MCF 10A (cell line): ENCODE results near the gene THAP4. TPM values are rescaled to one million over a fixed set of nuclear protein-coding genes. Genes with fewer than 3 reads are reported as not detected.
A peak's percentile ranks its signal among the peaks of the same experiment; 100 is the strongest.

Source experiments
- Bru-seq: library from RNA; stranded (reverse); fragments of 400-500 nt; gene quantifications from one replicate; lab custom pipeline; 2021; lab: Mats Ljungman, UMichigan
- BruChase-seq, 2 experiments: library from RNA; stranded (reverse); fragments of 400-500 nt; gene quantifications; one replicate each; lab custom pipeline; 2021; lab: Mats Ljungman, UMichigan
- BruUV-seq: library from RNA; stranded (reverse); fragments of 400-500 nt; replicated peaks from 2 replicates; lab custom pipeline; 2021; lab: Mats Ljungman, UMichigan
- CTCF ChIA-PET: fragments of 300-600 bp; sonication (Branson Sonifier 250); formaldehyde crosslinking; extraction: SDS; loops from one replicate; lab custom pipeline; 2021; ENCODE audit warnings: antibody characterized with exemption, inconsistent platforms; lab: Yijun Ruan, JAX
- POLR2A ChIA-PET: fragments of 300-600, 350-650 bp; sonication (Branson Sonifier 250); formaldehyde crosslinking; extraction: SDS; loops from one replicate; lab custom pipeline; 2020; ENCODE audit warnings: antibody characterized with exemption, inconsistent platforms; lab: Yijun Ruan, JAX
- DNase-seq: peaks from one replicate; pipeline ENCODE4 v3.0.0-alpha.2; 2018; ENCODE audit not compliant: unreplicated experiment
- H3K27ac Mint-ChIP-seq: one replicate; pipeline ENCODE4 v1.8.0; 2022; ENCODE audit warnings: mild to moderate bottlenecking, low read depth, mixed read lengths; ENCODE audit not compliant: unreplicated experiment
- H3K27me3 Mint-ChIP-seq: one replicate; pipeline ENCODE4 v1.8.0; 2022; ENCODE audit warnings: mixed read lengths; ENCODE audit not compliant: insufficient read depth, unreplicated experiment
- H3K36me3 Mint-ChIP-seq: one replicate; pipeline ENCODE4 v1.8.0; 2022; ENCODE audit warnings: mild to moderate bottlenecking, moderate library complexity, mixed read lengths; ENCODE audit not compliant: insufficient read depth, unreplicated experiment
- H3K4me1 Mint-ChIP-seq: one replicate; pipeline ENCODE4 v1.8.0; 2022; ENCODE audit warnings: mixed read lengths; ENCODE audit not compliant: insufficient read depth, unreplicated experiment
- H3K4me3 Mint-ChIP-seq: one replicate; pipeline ENCODE4 v1.8.0; 2022; ENCODE audit warnings: mild to moderate bottlenecking, moderate library complexity, mixed read lengths; ENCODE audit not compliant: unreplicated experiment
- H3K9me3 Mint-ChIP-seq: one replicate; pipeline ENCODE4 v1.8.0; 2022; ENCODE audit warnings: mixed read lengths; ENCODE audit not compliant: unreplicated experiment
- intact Hi-C: fragments of 100-400 bp; cut with micrococcal nuclease; formaldehyde crosslinking; loops from 2 replicates; pipeline ENCODE4 v1.14.1; 2022
- long read RNA-seq: library from polyadenylated mRNA; stranded (forward); transcript quantifications from one replicate; pipeline ENCODE4 v2.0.0, GENCODE V29; 2022
- total RNA-seq: library from RNA; stranded (reverse); gene quantifications from 2 replicates; pipeline ENCODE4 v1.2.3, GENCODE V29; 2022
- TF ChIP-seq, protein P1 (sequence below): fragments of 200-600 bp; IDR thresholded peaks from one replicate; pipeline ENCODE4 v1.8.0; 2022; ENCODE audit warnings: antibody characterized with exemption, mild to moderate bottlenecking; ENCODE audit not compliant: unreplicated experiment

Gene THAP4, protein sequence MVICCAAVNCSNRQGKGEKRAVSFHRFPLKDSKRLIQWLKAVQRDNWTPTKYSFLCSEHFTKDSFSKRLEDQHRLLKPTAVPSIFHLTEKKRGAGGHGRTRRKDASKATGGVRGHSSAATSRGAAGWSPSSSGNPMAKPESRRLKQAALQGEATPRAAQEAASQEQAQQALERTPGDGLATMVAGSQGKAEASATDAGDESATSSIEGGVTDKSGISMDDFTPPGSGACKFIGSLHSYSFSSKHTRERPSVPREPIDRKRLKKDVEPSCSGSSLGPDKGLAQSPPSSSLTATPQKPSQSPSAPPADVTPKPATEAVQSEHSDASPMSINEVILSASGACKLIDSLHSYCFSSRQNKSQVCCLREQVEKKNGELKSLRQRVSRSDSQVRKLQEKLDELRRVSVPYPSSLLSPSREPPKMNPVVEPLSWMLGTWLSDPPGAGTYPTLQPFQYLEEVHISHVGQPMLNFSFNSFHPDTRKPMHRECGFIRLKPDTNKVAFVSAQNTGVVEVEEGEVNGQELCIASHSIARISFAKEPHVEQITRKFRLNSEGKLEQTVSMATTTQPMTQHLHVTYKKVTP
- 64.5 and 91.8 TPM in 2 replicates for total RNA-seq
- Bru-seq, nascent RNA, result percentile 66 among the genes with signal in this experiment
- BruChase-seq, experiment 1, labeled RNA remaining after a 6-hour chase, result percentile 65 among the genes with signal in this experiment
- percentile 61 among the genes with signal in this experiment for BruChase-seq, experiment 2, labeled RNA remaining after a 2-hour chase
- long read RNA-seq, transcript THAP4-204 (6 exons, 2,367 nt), result major isoform, 66 of 149 reads
- long read RNA-seq, partial matches to known transcripts, result 72 of 149 reads
- long read RNA-seq, other reads (novel, unspliced or antisense), result 11 of 149 reads

DNA sequence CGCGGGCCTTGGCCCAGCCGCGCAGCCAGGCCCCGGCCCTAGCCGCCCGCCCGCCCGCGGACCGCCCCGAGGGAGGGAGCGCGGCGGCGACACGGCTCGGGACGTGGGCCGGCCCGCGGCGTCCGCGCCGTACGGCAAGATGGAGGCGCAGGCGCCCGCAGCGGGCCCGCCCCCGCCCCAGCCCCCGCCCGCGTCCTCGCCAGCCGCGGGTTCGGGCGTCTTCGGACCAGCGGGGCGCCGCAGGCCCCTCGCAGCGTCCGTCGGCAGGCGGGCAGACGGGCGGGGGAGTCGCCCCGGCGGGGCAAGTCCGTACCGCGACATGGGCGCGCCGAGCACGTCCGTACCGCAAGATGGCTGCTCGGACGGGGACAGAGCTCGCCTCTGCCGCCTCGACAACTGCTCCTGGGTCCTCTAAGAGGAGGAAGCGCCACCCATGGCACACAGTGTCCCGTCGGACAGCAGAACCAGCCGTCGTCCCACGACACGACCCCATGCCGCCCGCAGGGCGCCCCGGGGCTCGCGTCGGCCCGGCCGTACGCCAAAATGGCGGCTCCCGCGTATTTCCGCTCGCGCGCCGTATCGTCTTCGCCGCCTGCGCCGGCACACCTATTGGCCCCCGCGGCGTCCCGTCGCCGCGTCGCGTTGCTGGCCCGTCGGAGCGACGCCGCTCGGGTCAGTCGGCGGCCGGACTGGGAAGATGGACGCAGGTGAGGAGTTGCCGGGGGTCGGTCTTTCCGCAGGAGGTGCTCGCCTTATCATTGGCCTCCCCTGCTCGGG, at the start of gene THAP4, which contains the start of gene ATG4B:
Gene THAP4, minus strand, starts transcription at position 141 of the 777 bp plus-strand sequence. CDS start 141 bp downstream, outside the sequence.
Gene ATG4B, plus strand, starts transcription at position 676 of the 777 bp plus-strand sequence. Its CDS starts 22 bp downstream, at position 698.
- H3K36me3 Mint-ChIP-seq, result peaks cover 14% of the 10 kb centered on the region
- TF ChIP-seq, protein P1, sequence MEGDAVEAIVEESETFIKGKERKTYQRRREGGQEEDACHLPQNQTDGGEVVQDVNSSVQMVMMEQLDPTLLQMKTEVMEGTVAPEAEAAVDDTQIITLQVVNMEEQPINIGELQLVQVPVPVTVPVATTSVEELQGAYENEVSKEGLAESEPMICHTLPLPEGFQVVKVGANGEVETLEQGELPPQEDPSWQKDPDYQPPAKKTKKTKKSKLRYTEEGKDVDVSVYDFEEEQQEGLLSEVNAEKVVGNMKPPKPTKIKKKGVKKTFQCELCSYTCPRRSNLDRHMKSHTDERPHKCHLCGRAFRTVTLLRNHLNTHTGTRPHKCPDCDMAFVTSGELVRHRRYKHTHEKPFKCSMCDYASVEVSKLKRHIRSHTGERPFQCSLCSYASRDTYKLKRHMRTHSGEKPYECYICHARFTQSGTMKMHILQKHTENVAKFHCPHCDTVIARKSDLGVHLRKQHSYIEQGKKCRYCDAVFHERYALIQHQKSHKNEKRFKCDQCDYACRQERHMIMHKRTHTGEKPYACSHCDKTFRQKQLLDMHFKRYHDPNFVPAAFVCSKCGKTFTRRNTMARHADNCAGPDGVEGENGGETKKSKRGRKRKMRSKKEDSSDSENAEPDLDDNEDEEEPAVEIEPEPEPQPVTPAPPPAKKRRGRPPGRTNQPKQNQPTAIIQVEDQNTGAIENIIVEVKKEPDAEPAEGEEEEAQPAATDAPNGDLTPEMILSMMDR, result no peak
- no peaks in the 10 kb centered on the region for H3K27me3 Mint-ChIP-seq
- H3K9me3 Mint-ChIP-seq, result no peaks in the 10 kb centered on the region
- peak within 1 kb of the TSS; percentile 90 for H3K4me3 Mint-ChIP-seq
- ChIA-PET POLR2A (interaction anchor here (0.7 to 2.8 kb wide), 14 partner anchors 11 to 535 kb away, joined by 3 to 26 read pairs (median 3); partner anchors contain the start of genes BOK, D2HGDH, DTYMK and ING5), CTCF (interaction anchor here (1.0 kb wide), 1 partner anchor 55 kb away, joined by 3 read pairs; no protein-coding TSS in a partner anchor)
- intact Hi-C loops, result loop anchor here (10.0 kb wide), 1 partner anchor 282 kb away; the partner anchor contains the start of gene FARP2
- H3K27ac Mint-ChIP-seq, result peak within 1 kb of the TSS; percentile 86
- DNase-seq, result peak; percentile 86
- no TSS peak for BruUV-seq
- peaks cover 34% of the 10 kb centered on the region for H3K4me1 Mint-ChIP-seq

GRCh38 chr2:241686324-241686649, 49.3 kb upstream of the THAP4 start:
- ChIA-PET CTCF (interaction anchor here (0.8 to 1.8 kb wide), 2 partner anchors 192 to 1096 kb away, joined by 4 to 5 read pairs; no protein-coding TSS in a partner anchor), POLR2A (interaction anchor here (0.6 to 4.3 kb wide), 24 partner anchors 9 to 1120 kb away, joined by 3 to 136 read pairs (median 4); partner anchors contain the start of genes ATG4B, CAPN10, D2HGDH and ING5)
- Mint-ChIP-seq H3K4me3 (peak overlapping the region; percentile 90), H3K9me3 (no peaks in the 10 kb centered on the region), H3K27ac (peak overlapping the region; percentile 79), H3K36me3 (peaks cover 34% of the 10 kb centered on the region), H3K27me3 (no peaks in the 10 kb centered on the region), H3K4me1 (peaks cover 7% of the 10 kb centered on the region)
- TF ChIP-seq, protein P1, result no peak
- no TSS peak for BruUV-seq
- intact Hi-C loops, result loop anchor here (5.0 kb wide), 1 partner anchor 191 kb away; no protein-coding TSS in a partner anchor
- DNase-seq, result no peak

DNA sequence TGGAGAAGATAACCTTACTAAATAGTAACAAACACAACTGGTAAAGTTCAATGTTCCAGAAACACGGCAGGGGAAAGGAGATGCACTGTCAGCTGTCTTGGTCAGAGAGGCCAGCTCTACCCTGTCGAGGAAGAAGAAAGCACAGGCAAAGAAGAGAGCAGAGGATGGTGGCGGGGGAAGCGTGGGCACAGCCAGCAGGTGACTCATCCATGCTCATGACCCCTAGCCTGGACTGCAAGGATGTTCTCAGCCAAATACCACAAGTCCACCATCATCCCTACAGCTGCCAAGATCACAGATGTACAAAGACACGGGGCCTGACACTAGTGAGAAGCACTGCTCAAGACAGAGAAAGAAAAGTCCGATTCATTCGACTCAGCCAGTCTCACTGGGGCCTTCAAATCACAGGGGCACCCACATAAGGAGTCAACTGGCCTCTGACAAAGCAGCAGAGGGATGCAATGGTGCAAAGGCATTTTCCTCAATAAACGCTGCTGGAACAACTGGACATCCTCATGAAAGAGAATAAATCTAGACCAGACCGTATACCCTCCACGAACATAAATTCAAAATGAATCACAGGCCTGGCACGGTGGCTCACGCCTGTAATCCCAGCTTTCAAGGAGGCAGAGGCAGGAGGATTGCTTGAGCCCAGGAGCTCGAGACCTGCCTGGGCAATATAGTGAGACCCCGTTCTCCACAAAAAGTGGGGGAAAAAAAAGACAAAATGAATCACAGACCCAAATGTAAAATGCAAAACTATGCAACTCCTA, 44.1 kb upstream of the THAP4 start:
- intact Hi-C loops, result no loop called here
- no peaks in the 10 kb centered on the region for H3K27me3 Mint-ChIP-seq
- H3K4me1 Mint-ChIP-seq, result peaks cover 12% of the 10 kb centered on the region
- no peak overlapping the region for H3K4me3 Mint-ChIP-seq
- peaks cover 42% of the 10 kb centered on the region for H3K36me3 Mint-ChIP-seq
- no peak overlapping the region for H3K27ac Mint-ChIP-seq
- peak; percentile 83 for DNase-seq
- no peaks in the 10 kb centered on the region for H3K9me3 Mint-ChIP-seq
- BruUV-seq, result no TSS peak
- ChIA-PET CTCF (no interaction called here), POLR2A (interaction anchor here (0.7 kb wide), 1 partner anchor 296 kb away, joined by 3 read pairs; no protein-coding TSS in a partner anchor)
- TF ChIP-seq, protein P1, result no peak
